Smooth muscle cell (in vitro differentiated cells): Measurements from ENCODE around the gene IFNGR2. TPM values are rescaled to one million over a fixed set of nuclear protein-coding genes. Genes with fewer than 3 reads are reported as not detected.
"Not testable (repeated sequence)": the region's sequence is repeated elsewhere in the genome, so short reads cannot be mapped to it uniquely, and the experiment has no call there.

Experiments used
- DNase-seq: peaks from one replicate; lab custom pipeline; 2025; ENCODE audit not compliant: unreplicated experiment; lab: John Stamatoyannopoulos, UW
- H2AFZ ChIP-seq: fragments of 200-600 bp; sonication (generic); 2 replicates; pipeline ENCODE4 v1.6.0; 2016; ENCODE audit warnings: antibody characterized with exemption, low read depth, mild to moderate bottlenecking
- H3F3A ChIP-seq: fragments of 200-600 bp; sonication (generic); 2 replicates; pipeline ENCODE4 v1.6.0; 2017; ENCODE audit warnings: antibody characterized with exemption, low read depth
- H3K27ac ChIP-seq: fragments of 200-600 bp; sonication (generic); 2 replicates; pipeline ENCODE4 v1.5.1; 2016; ENCODE audit warnings: low read depth, mild to moderate bottlenecking
- H3K27me3 ChIP-seq: fragments of 200-600 bp; sonication (generic); 2 replicates; pipeline ENCODE4 v1.6.1; 2016; ENCODE audit warnings: low read depth, mild to moderate bottlenecking
- H3K36me3 ChIP-seq: fragments of 200-600 bp; sonication (generic); 2 replicates; pipeline ENCODE4 v1.5.1; 2016; ENCODE audit warnings: low read depth
- H3K4me1 ChIP-seq: fragments of 200-600 bp; sonication (generic); 2 replicates; pipeline ENCODE4 v1.5.1; 2016; ENCODE audit warnings: low read depth
- H3K4me2 ChIP-seq: fragments of 200-600 bp; sonication (generic); 2 replicates; pipeline ENCODE4 v1.6.0; 2016; ENCODE audit warnings: mild to moderate bottlenecking
- H3K4me3 ChIP-seq: fragments of 200-600 bp; sonication (generic); 2 replicates; pipeline ENCODE4 v1.5.1; 2016; ENCODE audit warnings: mild to moderate bottlenecking
- H3K79me2 ChIP-seq: fragments of 200-600 bp; sonication (generic); 2 replicates; pipeline ENCODE4 v1.6.0; 2016; ENCODE audit warnings: low read depth, mild to moderate bottlenecking
- H3K9ac ChIP-seq: fragments of 200-600 bp; sonication (generic); 2 replicates; pipeline ENCODE4 v1.6.0; 2016; ENCODE audit warnings: low read depth
- H3K9me3 ChIP-seq: fragments of 200-600 bp; sonication (generic); replicated peaks from 2 replicates; pipeline ENCODE4 v1.5.1; 2016; ENCODE audit warnings: low read depth
- H4K20me1 ChIP-seq: fragments of 200-600 bp; sonication (generic); 2 replicates; pipeline ENCODE4 v1.6.0; 2016; ENCODE audit warnings: low read depth
- CTCF ChIP-seq: fragments of 200-600 bp; sonication (generic); IDR thresholded peaks from 2 replicates; pipeline ENCODE4 v1.5.1; 2017; ENCODE audit warnings: borderline replicate concordance, mild to moderate bottlenecking, antibody characterized with exemption; ENCODE audit not compliant: insufficient read depth, poor library complexity, severe bottlenecking
- WGBS: methylation state at CpG from one replicate; pipeline ENCODE4 v1.1.7; 2016; ENCODE audit warnings: low lambda C conversion rate; 5-methylcytosine and 5-hydroxymethylcytosine counted together
- polyA plus RNA-seq: library from polyadenylated mRNA; unstranded; fragments of >200 nt; fragmentation: Nextera tagmentation; extraction: Ambion mirVana; gene quantifications from 2 replicates; pipeline ENCODE4 v1.2.1, GENCODE V29; 2016
- total RNA-seq: library from RNA; depleted of rRNA; stranded (reverse); fragments of >200 nt; gene quantifications from 2 replicates; pipeline ENCODE4 v1.2.3, GENCODE V29; 2014

Gene IFNGR2
- total and polyA plus RNA-seq, 2 experiments from 2014 or later = 117 to 127 TPM

GRCh38 chr21:33362044-33362555 is 41.1 kb upstream of the IFNGR2 start:
- Histone ChIP-seq H4K20me1 (no peaks in the 10 kb centered on the region), H3K27ac (no peak overlapping the region), H3K9ac (no peak overlapping the region), H3K9me3 (no peaks in the 10 kb centered on the region), H3K4me3 (peak overlapping the region; percentile 34), H2AFZ (no peak overlapping the region), H3K36me3 (no peaks in the 10 kb centered on the region), H3F3A (peaks cover 8% of the 10 kb centered on the region), H3K79me2 (no peaks in the 10 kb centered on the region), H3K27me3 (no peaks in the 10 kb centered on the region), H3K4me1 (peaks cover 10% of the 10 kb centered on the region), H3K4me2 (peak overlapping the region; percentile 79)
- no peak for TF ChIP-seq CTCF
- 35% methylated on average over 12 of the region's 12 CpGs for WGBS
- no peak for DNase-seq

GRCh38 chr21:33363911-33364609 is 39.2 kb upstream of the IFNGR2 start:
- H3K79me2 ChIP-seq, H2AFZ ChIP-seq, DNase-seq, H3K9ac ChIP-seq, H3F3A ChIP-seq, H3K4me2 ChIP-seq, H3K9me3 ChIP-seq, H4K20me1 ChIP-seq, H3K4me1 ChIP-seq, H3K36me3 ChIP-seq, H3K4me3 ChIP-seq, H3K27ac ChIP-seq, H3K27me3 ChIP-seq: not testable (repeated sequence)
- WGBS = 76% methylated on average over 10 of the region's 10 CpGs

GRCh38 chr21:33364830-33365229 is 38.4 kb upstream of the IFNGR2 start:
- H3K4me3 ChIP-seq = no peak overlapping the region
- H3K36me3 ChIP-seq = no peaks in the 10 kb centered on the region
- H4K20me1 ChIP-seq = no peaks in the 10 kb centered on the region
- peaks cover 8% of the 10 kb centered on the region for H3F3A ChIP-seq
- no peaks in the 10 kb centered on the region for H3K9me3 ChIP-seq
- no peak for DNase-seq
- H3K4me2 ChIP-seq = no peak overlapping the region
- H2AFZ ChIP-seq = no peak overlapping the region
- 94% methylated on average over 5 of the region's 5 CpGs for WGBS
- H3K27ac ChIP-seq = no peak overlapping the region
- H3K27me3 ChIP-seq = no peaks in the 10 kb centered on the region
- H3K9ac ChIP-seq = no peak overlapping the region
- no peaks in the 10 kb centered on the region for H3K79me2 ChIP-seq
- TF ChIP-seq CTCF = no peak
- peaks cover 10% of the 10 kb centered on the region for H3K4me1 ChIP-seq

GRCh38 chr21:33367309-33367973 is 35.8 kb upstream of the IFNGR2 start:
- Histone ChIP-seq H3K4me3 (no peak overlapping the region), H3K27ac (peak overlapping the region; percentile 88), H3K4me2 (no peak overlapping the region), H3F3A (no peaks in the 10 kb centered on the region), H3K9ac (peak overlapping the region; percentile 70), H3K4me1 (no peaks in the 10 kb centered on the region), H3K9me3 (no peaks in the 10 kb centered on the region), H3K79me2 (no peaks in the 10 kb centered on the region), H2AFZ (no peak overlapping the region), H3K36me3 (no peaks in the 10 kb centered on the region), H4K20me1 (no peaks in the 10 kb centered on the region), H3K27me3 (no peaks in the 10 kb centered on the region)
- no peak for TF ChIP-seq CTCF
- no peak for DNase-seq
- 77% methylated on average over 7 of the region's 7 CpGs for WGBS
